ENCODE results near the gene PLCD1. TPM values are rescaled to one million over a fixed set of nuclear protein-coding genes. Genes with fewer than 3 reads are reported as not detected.

Gene PLCD1
- polyA plus RNA-seq, 1 of the 3 experiments (the other 2 are of a cell fraction): 20.2 TPM

- Histone ChIP-seq H3K9me2 (no peaks in the 10 kb centered on the region), H3K9ac (peak overlapping the region; percentile 77), H2AFZ (ENCODE audit: low read depth) (peak overlapping the region; percentile 99), H3K4me3 (ENCODE audit: low read depth in 2 of 2, low read length in 1 of 2) (peak overlapping the region; percentile 62 to 69), H3K9me3 (no peaks in the 10 kb centered on the region), H4K20me1 (ENCODE audit: insufficient read depth) (no peaks in the 10 kb centered on the region), H3K4me1 (ENCODE audit: control insufficient read depth in 1 of 2, insufficient read depth in 2 of 2, low read depth in 1 of 2, low read length in 1 of 2) (peaks cover 5 to 15% of the 10 kb centered on the region in 2 experiments; a peak in 3 of 4 replicates), H3K27me3 (ENCODE audit: insufficient read depth) (no peaks in the 10 kb centered on the region), H3K27ac (ENCODE audit: low read depth in 2 of 2, low read length in 1 of 2) (peak overlapping the region; percentile 54 to 77), H3F3A (replicated peaks; ENCODE audit: insufficient read depth) (peaks cover 4% of the 10 kb centered on the region), H3K79me2 (ENCODE audit: insufficient read depth) (no peaks in the 10 kb centered on the region), H3K36me3 (replicated peaks in 1 of 2; ENCODE audit: control insufficient read depth in 1 of 2, insufficient read depth in 2 of 2, low read length in 1 of 2) (no peaks in the 10 kb centered on the region), H3K4me2 (peak overlapping the region; percentile 89)
- peak; percentile 82 for DNase-seq
- TF ChIP-seq RCOR1 (IDR thresholded peaks at IDR 0.05; ENCODE audit: low read length) (no peak), SMC3 (IDR thresholded peaks at IDR 0.05; ENCODE audit: low read depth, low read length) (no peak), TEAD4 (IDR thresholded peaks at IDR 0.05; ENCODE audit: borderline replicate concordance, insufficient read depth) (no peak), FOXJ3 (CRISPR knock-in tag; IDR thresholded peaks at IDR 0.05) (0 out of 2 replicates have a peak, but pooled peaks have one; percentile 51), POLR2AphosphoS5 (IDR thresholded peaks at IDR 0.05; ENCODE audit: low read depth, low read length) (peak; percentile 43; the same call in 1 of the 2 replicates), MAX (IDR thresholded peaks at IDR 0.05; ENCODE audit: low read depth) (peak; percentile 95), ELF1 (IDR thresholded peaks at IDR 0.05) (peak; percentile 79), RFX5 (IDR thresholded peaks at IDR 0.05; ENCODE audit: low read length) (no peak), JUND (IDR thresholded peaks at IDR 0.05) (no peak), SIN3A (IDR thresholded peaks at IDR 0.05; ENCODE audit: borderline replicate concordance, low read depth, low read length) (peak; percentile 26; the same call in 1 of the 2 replicates), GABPA (IDR thresholded peaks at IDR 0.05; ENCODE audit: low read depth) (peak; percentile 68), MXI1 (IDR thresholded peaks at IDR 0.05; ENCODE audit: low read depth, low read length) (0 out of 2 replicates have a peak, but pooled peaks have one; percentile 44)
- TF ChIP-seq, protein P1, sequence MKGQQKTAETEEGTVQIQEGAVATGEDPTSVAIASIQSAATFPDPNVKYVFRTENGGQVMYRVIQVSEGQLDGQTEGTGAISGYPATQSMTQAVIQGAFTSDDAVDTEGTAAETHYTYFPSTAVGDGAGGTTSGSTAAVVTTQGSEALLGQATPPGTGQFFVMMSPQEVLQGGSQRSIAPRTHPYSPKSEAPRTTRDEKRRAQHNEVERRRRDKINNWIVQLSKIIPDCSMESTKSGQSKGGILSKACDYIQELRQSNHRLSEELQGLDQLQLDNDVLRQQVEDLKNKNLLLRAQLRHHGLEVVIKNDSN (IDR thresholded peaks at IDR 0.05; ENCODE audit: borderline replicate concordance, low read depth): peak; percentile 65
- 25% methylated on average over 39 of the region's 49 CpGs for WGBS (ENCODE audit: low lambda C conversion rate)
- ChIA-PET POLR2A (interaction anchor here (0.7 to 1.0 kb wide), 3 partner anchors 48 to 143 kb away, joined by 3 to 4 read pairs (median 4); partner anchors contain the start of gene ACAA1), CTCF (interaction anchor here (0.9 to 1.6 kb wide), 2 partner anchors 138 to 139 kb away, joined by 3 to 4 read pairs; no protein-coding TSS in a partner anchor)
Measured at GRCh38 chr3:37993820-37994638, 35.4 kb downstream of the PLCD1 start.

DNA sequence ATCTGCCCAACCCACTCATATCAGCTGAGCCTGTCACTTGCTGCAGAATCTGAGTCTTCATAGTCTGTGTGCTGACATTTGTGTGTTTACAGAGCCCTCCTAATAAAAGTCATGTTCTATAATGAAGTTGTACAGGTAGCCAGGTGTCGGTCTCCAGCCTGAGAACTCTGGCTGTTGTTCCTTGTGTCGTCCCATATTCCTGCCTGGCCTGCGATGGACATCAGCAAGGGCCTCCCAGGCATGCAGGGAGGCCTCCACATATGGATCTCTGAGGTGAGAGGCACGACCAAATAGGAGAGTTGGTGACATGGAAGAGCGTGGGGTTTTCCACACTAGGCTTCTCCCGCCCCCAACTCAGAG, 36.0 kb downstream of the PLCD1 start:
- Histone ChIP-seq H3K9me3 (no peaks in the 10 kb centered on the region), H2AFZ (ENCODE audit: low read depth) (peak overlapping the region; percentile 99), H3K36me3 (replicated peaks in 1 of 2; ENCODE audit: control insufficient read depth in 1 of 2, insufficient read depth in 2 of 2, low read length in 1 of 2) (no peaks in the 10 kb centered on the region), H3K4me1 (ENCODE audit: control insufficient read depth in 1 of 2, insufficient read depth in 2 of 2, low read depth in 1 of 2, low read length in 1 of 2) (peaks cover 2 to 11% of the 10 kb centered on the region in 2 experiments; a peak in 3 of 4 replicates), H4K20me1 (ENCODE audit: insufficient read depth) (no peaks in the 10 kb centered on the region), H3K4me2 (peak overlapping the region; percentile 89; the same call in 1 of the 2 replicates), H3K9me2 (no peaks in the 10 kb centered on the region), H3K4me3 (ENCODE audit: low read depth in 2 of 2, low read length in 1 of 2) (peak overlapping the region in 1 of 2 experiments; percentile 62; a peak in 2 of 4 replicates), H3F3A (replicated peaks; ENCODE audit: insufficient read depth) (peaks cover 4% of the 10 kb centered on the region), H3K27ac (ENCODE audit: low read depth in 2 of 2, low read length in 1 of 2) (no peak overlapping the region; a peak in 2 of 4 replicates), H3K9ac (0 out of 2 replicates have a peak overlapping the region, but pooled peaks have one; percentile 77), H3K79me2 (ENCODE audit: insufficient read depth) (no peaks in the 10 kb centered on the region), H3K27me3 (ENCODE audit: insufficient read depth) (no peaks in the 10 kb centered on the region)
- no peak for DNase-seq
- WGBS (ENCODE audit: low lambda C conversion rate): 91% methylated on average over 3 of the region's 6 CpGs
- POLR2A ChIA-PET: no interaction called here
- TF ChIP-seq EZH2phosphoT487 (IDR thresholded peaks at IDR 0.05; ENCODE audit: borderline replicate concordance, low read depth) (no peak), ELF1 (IDR thresholded peaks at IDR 0.05) (no peak), TEAD4 (IDR thresholded peaks at IDR 0.05; ENCODE audit: borderline replicate concordance, insufficient read depth) (no peak), RXRA (IDR thresholded peaks at IDR 0.05; ENCODE audit: borderline replicate concordance, low read depth) (no peak), RCOR1 (IDR thresholded peaks at IDR 0.05; ENCODE audit: low read length) (no peak), MAX (IDR thresholded peaks at IDR 0.05; ENCODE audit: low read depth) (no peak)
- TF ChIP-seq, protein P1 (IDR thresholded peaks at IDR 0.05; ENCODE audit: borderline replicate concordance, low read depth): no peak
- CTCF ChIA-PET: interaction anchor here (1.5 to 1.6 kb wide), 2 partner anchors 18 to 137 kb away, joined by 4 to 5 read pairs; no protein-coding TSS in a partner anchor
